HG02571 (cell line): Measurements from ENCODE around the gene EXOSC10.
"Not testable (repeated sequence)": the region's sequence is repeated elsewhere in the genome, so short reads cannot be mapped to it uniquely, and the experiment has no call there.

Experiments
- ATAC-seq: cut with Tn5 transposase; IDR thresholded peaks from one replicate; pipeline ENCODE4 v1.9.1; 2021; ENCODE audit warnings: mild to moderate bottlenecking, moderate library complexity; ENCODE audit not compliant: unreplicated experiment

The EXOSC10 gene

DNA sequence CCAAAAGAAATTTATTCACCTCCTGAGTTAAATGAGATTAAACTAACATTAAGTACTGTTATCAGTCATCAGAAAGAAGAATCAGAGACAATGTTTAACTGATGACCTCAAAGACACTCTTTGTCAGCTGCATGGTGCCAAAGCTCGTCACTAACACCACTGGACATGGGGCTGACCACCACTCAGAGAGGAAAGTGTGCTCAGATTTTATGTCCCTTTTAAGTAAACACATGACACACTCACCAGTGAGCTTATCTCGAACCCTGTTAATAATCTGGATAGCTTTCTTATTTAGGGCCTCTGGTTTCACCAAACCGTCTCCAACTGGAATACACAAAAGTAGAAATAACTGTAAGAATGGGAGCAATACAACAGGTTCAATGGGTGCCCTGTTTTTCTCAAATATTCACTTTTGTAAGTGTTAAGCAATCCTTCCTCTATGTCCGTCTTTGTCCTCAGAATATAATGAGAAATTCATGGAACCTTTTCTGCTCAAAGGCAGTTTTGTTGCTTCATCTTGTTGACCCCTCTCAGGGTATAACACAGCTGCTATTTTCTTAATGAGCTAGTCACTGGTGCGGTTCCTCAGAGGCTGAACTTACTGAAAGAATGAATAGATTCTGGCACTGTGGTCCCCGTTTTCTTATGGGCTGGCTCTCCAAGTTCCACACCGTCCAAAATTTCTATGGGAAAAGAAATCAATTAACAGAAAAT is 9.5 kb upstream of the EXOSC10 start:
- ATAC-seq, result no peak

DNA sequence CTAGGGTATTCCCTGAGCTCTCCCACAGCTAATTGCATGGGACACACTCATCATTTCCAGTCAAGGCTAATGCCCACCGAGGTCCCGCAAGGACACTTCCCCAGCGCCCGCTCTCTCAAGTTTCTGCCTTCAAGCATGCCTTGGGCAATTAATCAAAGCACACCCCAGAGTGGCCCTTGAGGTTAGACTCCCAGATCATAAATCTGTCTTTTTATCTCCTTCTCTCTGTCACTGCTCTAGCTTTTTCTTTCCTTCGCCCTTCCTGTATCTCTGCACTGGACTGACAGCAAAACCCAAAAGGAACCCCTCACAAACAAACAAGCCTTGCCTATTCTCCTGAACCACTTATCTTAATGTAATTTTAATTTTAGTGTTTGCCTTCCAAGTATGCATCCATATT is 7.9 kb upstream of the EXOSC10 start:
- ATAC-seq, result no peak

- no peak for ATAC-seq
These were observed 5.9 kb upstream of the EXOSC10 start for GRCh38 chr1:11105586-11105985.

GRCh38 chr1:11101347-11101746 is 1.7 kb upstream of the EXOSC10 start:
- no peak for ATAC-seq

- ATAC-seq, result not testable (repeated sequence)
These were observed 1.1 kb upstream of the EXOSC10 start for GRCh38 chr1:11100806-11101205.

- ATAC-seq, result no peak
These were observed 452 bp upstream of the EXOSC10 start for GRCh38 chr1:11100149-11100493.

GRCh38 chr1:11098931-11099309 is 749 bp downstream of the EXOSC10 start:
- ATAC-seq, result no peak

GRCh38 chr1:11083784-11084183 is 15.9 kb downstream of the EXOSC10 start:
- not testable (repeated sequence) for ATAC-seq

DNA sequence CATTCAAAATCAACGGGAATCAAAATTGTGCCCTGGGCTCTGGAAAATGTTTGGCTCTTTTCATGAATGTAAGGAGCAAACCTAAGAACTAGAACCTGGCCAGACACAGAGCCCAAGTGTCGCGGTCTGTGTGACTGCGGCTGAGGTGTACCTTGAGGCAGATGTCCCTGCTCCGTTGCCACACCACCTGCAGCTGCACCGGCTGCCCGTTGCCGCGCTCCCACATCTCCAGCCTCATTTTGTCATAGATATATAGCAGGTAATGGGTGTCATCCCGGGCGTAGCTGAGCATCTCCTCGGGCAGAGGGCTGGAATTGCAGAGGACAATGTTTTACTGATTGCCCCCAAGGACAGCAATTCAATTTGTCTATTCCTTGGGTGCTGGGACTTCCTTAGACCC is 18.7 kb downstream of the EXOSC10 start:
- no peak for ATAC-seq

- ATAC-seq, result no peak
These were observed 21.0 kb downstream of the EXOSC10 start for GRCh38 chr1:11078631-11079030.

DNA sequence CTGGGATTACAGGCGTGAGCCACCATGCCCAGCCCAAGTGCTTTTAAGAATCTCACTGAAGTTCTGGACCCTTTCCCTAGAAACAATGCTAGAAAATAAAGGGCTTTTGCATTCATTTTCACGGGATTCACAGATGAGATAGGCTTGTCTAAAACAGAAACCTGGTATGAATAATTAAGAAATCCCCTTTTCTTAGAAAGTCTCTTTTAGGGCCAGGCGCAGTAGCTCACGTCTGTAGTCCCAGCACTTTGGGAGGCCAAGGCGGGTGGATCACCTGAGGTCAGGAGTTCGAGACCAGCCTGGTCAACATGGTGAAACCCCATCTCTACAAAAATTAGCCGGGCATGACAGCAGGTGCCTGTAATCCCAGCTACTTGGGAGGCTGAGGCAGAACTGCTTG is 26.3 kb downstream of the EXOSC10 start:
- ATAC-seq, result not testable (repeated sequence)

- ATAC-seq, result no peak
These were observed 27.3 kb downstream of the EXOSC10 start for GRCh38 chr1:11072216-11072917.

DNA sequence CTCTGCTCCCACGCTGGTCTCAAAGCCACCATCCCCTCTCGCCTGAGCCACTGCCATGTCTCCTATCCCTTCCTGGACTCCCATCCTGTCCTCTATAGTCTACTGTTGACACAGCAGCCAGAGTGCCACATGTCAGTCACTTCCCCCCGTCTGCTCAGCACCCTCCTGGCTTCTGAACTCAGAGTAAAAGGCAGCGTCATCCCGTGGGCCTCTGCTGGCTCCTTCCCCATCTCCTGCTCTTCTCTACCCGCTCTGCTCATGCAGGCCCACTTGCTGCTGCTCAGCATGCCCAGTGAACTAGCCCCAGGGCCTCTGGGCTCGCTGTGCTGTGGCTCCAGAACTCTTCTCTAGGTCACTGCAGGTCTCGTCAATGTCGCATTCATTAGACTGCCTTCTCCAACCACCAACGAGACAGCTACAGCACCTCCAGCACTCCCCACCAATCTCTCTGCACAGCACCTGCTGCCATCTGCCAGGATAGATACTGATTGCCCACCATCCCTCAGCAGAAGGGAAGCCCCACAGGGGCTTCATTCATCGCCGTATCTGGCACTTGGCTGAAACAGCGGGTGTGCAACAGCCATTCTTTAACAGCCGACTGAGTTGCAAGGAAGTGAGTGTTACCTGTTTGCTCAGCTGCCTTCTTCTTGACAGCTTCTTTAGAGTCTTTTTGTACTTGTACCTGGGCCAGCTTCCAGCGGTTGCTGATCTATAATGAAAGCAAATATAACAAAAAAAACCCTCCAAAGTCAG is 28.0 kb downstream of the EXOSC10 start:
- ATAC-seq, result no peak

DNA sequence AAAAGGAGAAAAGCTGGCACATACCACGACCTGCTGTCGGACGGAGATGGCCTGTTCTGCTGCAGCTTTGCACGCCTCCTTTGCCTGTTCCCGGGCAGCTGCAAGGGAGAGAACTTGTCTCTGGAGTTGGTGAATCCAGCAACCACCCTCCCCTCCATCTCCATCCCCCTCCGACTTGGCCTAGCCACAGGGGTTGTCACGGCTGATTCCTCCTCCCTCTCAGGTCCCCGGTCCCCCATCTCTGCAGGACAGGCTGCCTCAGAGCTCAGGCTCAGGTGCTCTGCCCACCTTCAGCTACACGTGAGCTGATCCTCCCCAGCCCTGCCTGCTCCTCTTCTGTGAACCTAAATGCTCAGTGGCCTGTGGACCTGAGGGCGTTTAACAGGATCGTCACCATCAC is 28.8 kb downstream of the EXOSC10 start:
- no peak for ATAC-seq

GRCh38 chr1:11068600-11069473 is 30.8 kb downstream of the EXOSC10 start:
- no peak for ATAC-seq

DNA sequence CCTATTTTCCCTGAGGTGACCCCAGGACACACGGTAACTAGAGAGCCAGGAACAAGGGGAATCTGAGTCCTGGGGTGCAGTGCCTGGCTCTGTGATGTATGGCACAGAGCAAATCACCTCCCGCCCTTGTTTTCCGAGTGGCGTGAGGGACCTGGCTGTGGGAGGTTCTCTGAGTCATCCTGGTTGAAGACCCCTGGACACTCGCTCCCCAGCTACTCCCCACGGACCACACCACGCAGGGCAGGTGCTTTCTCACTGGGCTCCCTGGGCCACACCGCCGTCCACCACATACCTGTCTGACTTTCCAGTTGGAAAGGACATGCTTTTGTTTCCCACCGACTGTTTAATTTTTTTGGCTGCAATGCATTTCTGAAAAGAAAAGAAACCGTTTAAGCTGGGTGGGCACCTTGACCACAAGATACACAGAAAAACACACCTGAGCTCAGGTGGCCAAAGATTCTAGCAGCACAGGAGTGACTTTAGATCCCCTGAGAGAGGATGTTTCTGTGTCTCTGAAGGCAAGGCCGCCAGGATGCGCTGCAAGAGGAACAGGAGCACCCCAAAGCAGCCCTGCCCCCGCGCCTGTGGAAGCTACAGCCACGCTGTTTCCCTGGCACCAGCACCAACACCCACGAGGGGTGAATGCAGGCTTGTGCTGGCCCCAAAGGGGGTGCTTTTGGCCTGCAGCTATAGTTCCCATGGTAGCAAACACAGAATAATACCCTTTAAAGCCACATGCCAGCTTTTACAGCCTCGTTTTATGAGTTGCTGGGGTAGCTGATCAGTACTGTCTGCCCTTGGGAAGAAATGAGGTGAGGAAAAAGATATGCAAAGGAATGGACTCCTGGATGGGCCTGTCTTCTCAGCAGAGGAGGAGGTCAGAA is 31.7 kb downstream of the EXOSC10 start:
- ATAC-seq, result no peak

- ATAC-seq, result no peak
These were observed 33.9 kb downstream of the EXOSC10 start for GRCh38 chr1:11065796-11066195.

DNA sequence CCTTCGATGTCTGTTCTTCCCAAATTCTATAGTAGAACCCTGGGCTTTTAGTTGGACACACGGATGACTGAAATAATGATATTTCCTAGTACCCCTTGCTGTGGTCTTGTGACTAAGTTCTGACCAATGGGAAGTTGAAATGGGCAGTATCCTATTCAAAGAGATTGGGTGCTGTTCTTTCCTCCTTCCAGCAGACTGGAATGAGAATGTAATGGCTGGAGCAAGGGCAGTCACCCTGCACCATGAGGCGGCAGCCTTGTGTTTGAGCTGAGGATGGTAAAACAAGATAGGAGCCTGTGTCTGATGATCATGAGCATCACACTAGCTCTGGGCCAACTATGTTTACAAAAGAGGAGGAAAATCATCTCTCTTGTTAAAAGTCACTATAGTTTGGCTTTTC is 34.7 kb downstream of the EXOSC10 start:
- no peak for ATAC-seq

DNA sequence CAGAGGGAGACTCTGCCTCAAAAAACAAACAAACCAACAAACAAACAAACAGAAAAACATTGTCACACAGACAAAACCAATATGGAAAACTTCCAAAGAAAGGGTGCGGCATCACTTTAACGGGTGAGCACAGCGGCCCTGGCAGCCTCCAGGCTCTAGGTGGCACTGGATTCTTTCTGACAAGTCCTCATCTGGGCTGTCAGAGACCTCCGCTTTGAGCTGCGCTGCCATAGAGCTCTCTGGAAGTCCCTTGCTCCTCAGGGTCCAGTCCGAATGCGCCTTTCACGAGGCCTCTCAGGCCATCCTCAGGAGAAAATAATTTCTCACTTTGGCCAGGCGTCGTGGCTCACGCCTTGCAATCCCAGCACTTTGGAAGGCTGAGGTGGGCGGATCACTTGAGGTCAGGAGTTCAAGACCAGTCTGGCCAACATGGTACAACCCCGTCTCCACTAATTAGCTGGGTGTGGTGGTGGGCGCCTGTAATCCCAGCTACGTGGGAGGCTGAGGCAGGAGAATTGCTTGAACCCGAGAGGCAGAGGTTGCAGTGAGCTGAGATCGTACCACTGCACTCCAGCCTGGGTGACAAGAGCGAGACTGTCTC is 35.6 kb downstream of the EXOSC10 start:
- not testable (repeated sequence) for ATAC-seq

GRCh38 chr1:11062965-11063401 is 36.7 kb downstream of the EXOSC10 start:
- no peak for ATAC-seq
